IMR-90 (cell line): ENCODE data around the gene GAS5. TPM values are rescaled to one million over a fixed set of nuclear protein-coding genes. Genes with fewer than 3 reads are reported as not detected.

Source experiments
- ATAC-seq: fragments of 200-7000 bp; cut with Tn5 transposase; 2 replicates; pipeline ENCODE4 v1.9.1; 2020; ENCODE audit warnings: low read depth, mild to moderate bottlenecking, moderate library complexity
- BruUV-seq: library from RNA; stranded (reverse); fragments of 400-500 nt; replicated peaks from 2 replicates; lab custom pipeline; 2021; lab: Mats Ljungman, UMichigan
- CTCF ChIA-PET: fragments of 300-600 bp; formaldehyde crosslinking; extraction: SDS; loops from one replicate; lab custom pipeline; 2021; ENCODE audit warnings: antibody characterized with exemption; lab: Yijun Ruan, JAX
- POLR2A ChIA-PET: fragments of 300-600 bp; sonication (Branson Sonifier 250); formaldehyde crosslinking; loops from one replicate; lab custom pipeline; 2022; ENCODE audit warnings: antibody characterized with exemption; ENCODE audit not compliant: unreplicated experiment; lab: Charles Lee
- DNase-seq: peaks from one replicate; pipeline ENCODE4 v3.0.0; 2013
- H2AFZ ChIP-seq: replicated peaks from 2 replicates; pipeline ENCODE3; 2013; ENCODE audit warnings: low read length, mild to moderate bottlenecking; ENCODE audit not compliant: poor library complexity
- H2AK5ac ChIP-seq: 2 replicates; pipeline ENCODE4 v1.6.1; 2013; ENCODE audit warnings: low read depth, low read length, inconsistent platforms
- H2AK9ac ChIP-seq: replicated peaks from 2 replicates; pipeline ENCODE3; 2013; ENCODE audit warnings: mild to moderate bottlenecking, low read depth, low read length, moderate library complexity; ENCODE audit not compliant: poor library complexity
- H2BK120ac ChIP-seq: 2 replicates; pipeline ENCODE4 v1.6.1; 2013; ENCODE audit warnings: low read depth, low read length, inconsistent platforms
- H2BK15ac ChIP-seq: 3 replicates; pipeline ENCODE4 v1.6.1; 2013; ENCODE audit warnings: low read depth, low read length, inconsistent platforms
- H2BK20ac ChIP-seq: 2 replicates; pipeline ENCODE4 v1.6.1; 2013; ENCODE audit warnings: low read depth, mild to moderate bottlenecking, inconsistent platforms, low read length, moderate library complexity
- H2BK5ac ChIP-seq: 2 replicates; pipeline ENCODE4 v1.6.1; 2013; ENCODE audit warnings: mild to moderate bottlenecking, low read depth, low read length, inconsistent platforms; ENCODE audit not compliant: poor library complexity, severe bottlenecking
- H3K14ac ChIP-seq: replicated peaks from 2 replicates; pipeline ENCODE4 v1.6.1; 2013; ENCODE audit warnings: low read depth, low read length, inconsistent platforms
- H3K18ac ChIP-seq: 2 replicates; pipeline ENCODE4 v1.6.1; 2013; ENCODE audit warnings: low read depth, low read length, control low read depth
- H3K23ac ChIP-seq: 2 replicates; pipeline ENCODE4 v1.6.1; 2013; ENCODE audit warnings: low read depth, low read length, inconsistent platforms
- H3K27ac ChIP-seq: 2 replicates; pipeline ENCODE4 v1.5.1; 2013; ENCODE audit warnings: mild to moderate bottlenecking, control low read depth, low read length; ENCODE audit not compliant: insufficient read depth
- H3K27me3 ChIP-seq: 2 replicates; pipeline ENCODE4 v1.6.1; 2013; ENCODE audit warnings: low read length; ENCODE audit not compliant: control insufficient read depth, insufficient read depth
- H3K36me3 ChIP-seq: 2 replicates; pipeline ENCODE4 v1.6.1; 2013; ENCODE audit warnings: low read length, mixed read lengths; ENCODE audit not compliant: control insufficient read depth, insufficient read depth
- H3K4ac ChIP-seq: 2 replicates; pipeline ENCODE4 v1.6.1; 2013; ENCODE audit warnings: low read depth, low read length, inconsistent platforms
- H3K4me1 ChIP-seq: 2 replicates; pipeline ENCODE4 v1.6.1; 2013; ENCODE audit warnings: low read length, mixed read lengths; ENCODE audit not compliant: control insufficient read depth, insufficient read depth
- H3K4me2 ChIP-seq: 2 replicates; pipeline ENCODE4 v1.6.1; 2013; ENCODE audit warnings: low read depth, mild to moderate bottlenecking, control low read depth, low read length, moderate library complexity
- H3K4me3 ChIP-seq: 2 replicates; pipeline ENCODE4 v1.5.1; 2013; ENCODE audit warnings: low read depth, mild to moderate bottlenecking, control low read depth, low read length, moderate library complexity; ENCODE audit not compliant: insufficient read depth
- H3K56ac ChIP-seq: 2 replicates; pipeline ENCODE4 v1.6.1; 2013; ENCODE audit warnings: low read length, inconsistent platforms; ENCODE audit not compliant: insufficient read depth; ENCODE audit errors: extremely low read depth
- H3K79me1 ChIP-seq, 2 experiments: 2 replicates each; pipeline ENCODE4 v1.6.1; 2013; ENCODE audit warnings: low read length in 2 of 2, inconsistent platforms in 1 of 2, low read depth in 1 of 2
- H3K9ac ChIP-seq: 2 replicates; pipeline ENCODE4 v1.6.1; 2013; ENCODE audit warnings: low read depth, low read length, control low read depth
- H3K9me1 ChIP-seq: 2 replicates; pipeline ENCODE4 v1.6.1; 2013; ENCODE audit warnings: low read length, inconsistent platforms; ENCODE audit not compliant: insufficient read depth
- H3K9me3 ChIP-seq: 2 replicates; pipeline ENCODE4 v1.6.1; 2013; ENCODE audit warnings: low read length; ENCODE audit not compliant: control insufficient read depth, insufficient read depth
- H4K20me1 ChIP-seq: 2 replicates; pipeline ENCODE4 v1.6.1; 2013; ENCODE audit warnings: low read length, inconsistent platforms; ENCODE audit not compliant: insufficient read depth
- H4K5ac ChIP-seq: 2 replicates; pipeline ENCODE4 v1.6.1; 2013; ENCODE audit warnings: mild to moderate bottlenecking, low read depth, low read length, control low read depth
- H4K8ac ChIP-seq, 2 experiments: 2 replicates each; pipeline ENCODE4 v1.6.1; 2013; ENCODE audit warnings: low read depth in 2 of 2, low read length in 2 of 2, control low read depth in 1 of 2, inconsistent platforms in 1 of 2
- H4K91ac ChIP-seq: 2 replicates; pipeline ENCODE4 v1.6.1; 2013; ENCODE audit warnings: low read depth, low read length, inconsistent platforms; ENCODE audit not compliant: insufficient read depth
- RAD21 ChIP-seq: IDR thresholded peaks from 2 replicates; pipeline ENCODE4 v1.6.1; 2012; ENCODE audit warnings: low read length, improper control_type of control experiment
- dilution Hi-C: fragments of 300-500 bp; cut with HindIII; formaldehyde crosslinking; loops from one replicate; pipeline ENCODE4 v1.14.3; 2018; ENCODE audit warnings: low sequenced_read_pairs; ENCODE audit not compliant: unreplicated experiment
- in situ Hi-C: fragments of 300-500 bp; cut with MboI; formaldehyde crosslinking; loops from 3 replicates; pipeline ENCODE4 v1.14.3; 2019; ENCODE audit warnings: low sequenced_read_pairs, inconsistent platforms, mixed read lengths
- intact Hi-C: fragments of 100-400 bp; cut with micrococcal nuclease; formaldehyde crosslinking; loops from 2 replicates; pipeline ENCODE4 v1.10.0; 2022
- polyA plus RNA-seq, 3 experiments: library from polyadenylated mRNA; depleted of rRNA; stranded (reverse); fragments of >200 nt; gene quantifications; 2 replicates each; pipeline ENCODE4 v1.2.3, GENCODE V29; 2012; ENCODE audit warnings: low replicate concordance in 1 of 3
- total RNA-seq: library from RNA; depleted of rRNA; stranded (reverse); fragments of >200 nt; gene quantifications from 2 replicates; pipeline ENCODE4 v1.2.3, GENCODE V29; 2012
- TF ChIP-seq, protein P1 (sequence below): fragments of 150-350 bp; IDR thresholded peaks from 2 replicates; pipeline ENCODE4 v1.6.1; 2016; ENCODE audit warnings: low read depth, mild to moderate bottlenecking, low read length, moderate library complexity, borderline replicate concordance
- TF ChIP-seq, protein P2 (sequence below): fragments of 150-350 bp; IDR thresholded peaks from 2 replicates; pipeline ENCODE4 v1.6.1; 2017; ENCODE audit warnings: mild to moderate bottlenecking, antibody characterized with exemption, low read length, low read depth

Gene GAS5
- total and polyA plus RNA-seq, 2 of the 4 experiments (the other 2 are of a cell fraction), result 380 to 737 TPM

DNA sequence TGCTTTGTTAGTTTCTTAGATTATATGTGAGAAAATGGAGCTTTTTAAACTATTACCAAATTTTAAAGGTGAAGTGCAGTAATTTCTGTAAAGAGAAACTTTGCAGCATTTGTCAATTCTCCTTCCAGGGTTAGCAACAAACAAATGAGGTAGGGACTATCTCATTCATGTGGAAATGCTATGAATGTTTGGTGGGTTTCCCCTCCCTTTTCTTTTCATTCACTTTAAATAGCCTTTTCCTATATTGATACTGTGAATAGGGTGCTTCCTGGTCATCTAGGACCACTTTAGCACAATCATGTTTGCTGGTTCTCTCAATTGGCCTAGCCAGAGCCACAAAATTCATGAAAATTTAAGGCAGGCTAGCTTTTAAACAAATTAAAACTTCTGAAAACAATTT is 21.0 kb upstream of the GAS5 start:
- Histone ChIP-seq H3K36me3 (peaks cover 13% of the 10 kb centered on the region), H2AFZ (no peak overlapping the region), H2BK15ac (no peak overlapping the region), H2BK5ac (no peak overlapping the region), H3K18ac (no peak overlapping the region), H2BK20ac (no peak overlapping the region), H3K9me1 (no peaks in the 10 kb centered on the region; the same call in 1 of the 2 replicates), H4K91ac (no peak overlapping the region), H2AK5ac (no peak overlapping the region), H4K20me1 (no peaks in the 10 kb centered on the region), H2AK9ac (no peak overlapping the region), H3K4me3 (no peak overlapping the region), H3K56ac (no peak overlapping the region), H3K9me3 (no peaks in the 10 kb centered on the region), H4K8ac (no peak overlapping the region), H3K27me3 (no peaks in the 10 kb centered on the region), H3K14ac (no peak overlapping the region), H4K5ac (no peak overlapping the region), H3K4ac (no peak overlapping the region), H3K4me2 (no peak overlapping the region), H3K79me1 (peaks cover 0 to 3% of the 10 kb centered on the region in 2 experiments; a peak in 1 of 4 replicates), H3K23ac (no peak overlapping the region), H3K27ac (no peak overlapping the region), H2BK120ac (no peak overlapping the region), H3K4me1 (no peaks in the 10 kb centered on the region), H3K9ac (no peak overlapping the region)
- in situ Hi-C loops, result no loop called here
- no TSS peak for BruUV-seq
- DNase-seq (no peak), ATAC-seq (no peak)
- dilution Hi-C loops, result no loop called here
- ChIA-PET POLR2A (no interaction called here), CTCF (interaction anchor here (0.9 kb wide), 1 partner anchor 19 kb away, joined by 3 read pairs; no protein-coding TSS in a partner anchor)
- intact Hi-C loops, result no loop called here
- no peak for TF ChIP-seq RAD21
- TF ChIP-seq, protein P1, sequence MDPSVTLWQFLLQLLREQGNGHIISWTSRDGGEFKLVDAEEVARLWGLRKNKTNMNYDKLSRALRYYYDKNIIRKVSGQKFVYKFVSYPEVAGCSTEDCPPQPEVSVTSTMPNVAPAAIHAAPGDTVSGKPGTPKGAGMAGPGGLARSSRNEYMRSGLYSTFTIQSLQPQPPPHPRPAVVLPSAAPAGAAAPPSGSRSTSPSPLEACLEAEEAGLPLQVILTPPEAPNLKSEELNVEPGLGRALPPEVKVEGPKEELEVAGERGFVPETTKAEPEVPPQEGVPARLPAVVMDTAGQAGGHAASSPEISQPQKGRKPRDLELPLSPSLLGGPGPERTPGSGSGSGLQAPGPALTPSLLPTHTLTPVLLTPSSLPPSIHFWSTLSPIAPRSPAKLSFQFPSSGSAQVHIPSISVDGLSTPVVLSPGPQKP, result no peak
- TF ChIP-seq, protein P2, sequence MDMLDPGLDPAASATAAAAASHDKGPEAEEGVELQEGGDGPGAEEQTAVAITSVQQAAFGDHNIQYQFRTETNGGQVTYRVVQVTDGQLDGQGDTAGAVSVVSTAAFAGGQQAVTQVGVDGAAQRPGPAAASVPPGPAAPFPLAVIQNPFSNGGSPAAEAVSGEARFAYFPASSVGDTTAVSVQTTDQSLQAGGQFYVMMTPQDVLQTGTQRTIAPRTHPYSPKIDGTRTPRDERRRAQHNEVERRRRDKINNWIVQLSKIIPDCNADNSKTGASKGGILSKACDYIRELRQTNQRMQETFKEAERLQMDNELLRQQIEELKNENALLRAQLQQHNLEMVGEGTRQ, result no peak
